ENCODE results near the gene YAF2. TPM values are rescaled to one million over a fixed set of nuclear protein-coding genes. Genes with fewer than 3 reads are reported as not detected.

YAF2 gene
- total and polyA plus RNA-seq, 2 donors (not counting 3 experiments of a cell fraction or from before 2014, with no cell fraction given) = 6.9 to 29.2 TPM

DNA sequence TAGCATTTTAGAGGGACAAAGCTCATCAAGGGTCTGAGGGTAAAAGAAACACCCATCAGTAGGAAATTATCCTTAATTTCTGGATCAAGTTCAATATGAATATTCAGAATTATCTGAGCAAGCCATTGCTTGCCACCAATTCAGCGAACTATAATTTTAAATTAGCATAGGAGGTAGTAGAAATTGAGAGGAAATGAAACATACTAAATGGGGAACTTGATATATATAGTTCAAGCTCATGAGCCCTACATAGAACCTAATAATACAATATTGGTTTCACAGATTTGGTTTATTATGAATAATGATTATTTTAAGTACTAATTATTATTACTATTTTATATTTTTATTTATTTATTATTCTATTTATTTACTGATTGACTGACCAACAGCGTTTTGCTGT, 51.3 kb downstream of the YAF2 start:
- ChIA-PET POLR2A (no interaction called here), CTCF (no interaction called here)
- H3K27ac ChIP-seq (ENCODE audit: insufficient read depth, low read depth, low read length) = no peak overlapping the region
- no peak overlapping the region for H3K9ac ChIP-seq (replicated peaks; ENCODE audit: extremely low read depth, insufficient read depth, low read length)
- H3K9me3 ChIP-seq (replicated peaks; ENCODE audit: control insufficient read depth, insufficient read depth, low read length) = no peaks in the 10 kb centered on the region
- H4K20me1 ChIP-seq (replicated peaks; ENCODE audit: control insufficient read depth, extremely low read depth, insufficient read depth, low read length) = no peaks in the 10 kb centered on the region
- no peaks in the 10 kb centered on the region for H3K9me1 ChIP-seq (replicated peaks; ENCODE audit: control insufficient read depth, extremely low read depth, insufficient read depth, low read length)
- intact Hi-C loops (cut with micrococcal nuclease) (no loop called here), dilution Hi-C loops (cut with MboI; ENCODE audit: extremely low pct_ligation_motif_present, low sequenced_read_pairs) (no loop called here)
- H3K4me1 ChIP-seq (ENCODE audit: control insufficient read depth, extremely low read depth, insufficient read depth, low read length) = no peaks in the 10 kb centered on the region
- peaks cover 0 to 4% of the 10 kb centered on the region in 2 experiments for H3K36me3 ChIP-seq (ENCODE audit: control insufficient read depth in 2 of 2, extremely low read depth in 1 of 2, insufficient read depth in 2 of 2, low read length in 2 of 2)
- H2AFZ ChIP-seq (ENCODE audit: low read depth, low read length) = no peak overlapping the region
- no TSS peak for BruUV-seq (replicated peaks)
- DNase-seq (ENCODE audit: low read depth, low spot score) (no peak), FAIRE-seq (no peak)
- no peak overlapping the region for H3K4me2 ChIP-seq (ENCODE audit: insufficient read depth, low read length)
- no peak for TF ChIP-seq EZH2 (IDR thresholded peaks at IDR 0.05; ENCODE audit: borderline replicate concordance, low read depth, low read length, severe bottlenecking)
- TF ChIP-seq, protein P1, sequence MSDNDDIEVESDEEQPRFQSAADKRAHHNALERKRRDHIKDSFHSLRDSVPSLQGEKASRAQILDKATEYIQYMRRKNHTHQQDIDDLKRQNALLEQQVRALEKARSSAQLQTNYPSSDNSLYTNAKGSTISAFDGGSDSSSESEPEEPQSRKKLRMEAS (IDR thresholded peaks at IDR 0.05; ENCODE audit: insufficient read depth, insufficient read length) = no peak
- TF ChIP-seq MYC (IDR thresholded peaks at IDR 0.05; ENCODE audit: low read depth, low read length) = no peak
- TF ChIP-seq FOS (IDR thresholded peaks at IDR 0.05; ENCODE audit: borderline replicate concordance, insufficient read depth, low read length) = no peak
- TF ChIP-seq, protein P2, sequence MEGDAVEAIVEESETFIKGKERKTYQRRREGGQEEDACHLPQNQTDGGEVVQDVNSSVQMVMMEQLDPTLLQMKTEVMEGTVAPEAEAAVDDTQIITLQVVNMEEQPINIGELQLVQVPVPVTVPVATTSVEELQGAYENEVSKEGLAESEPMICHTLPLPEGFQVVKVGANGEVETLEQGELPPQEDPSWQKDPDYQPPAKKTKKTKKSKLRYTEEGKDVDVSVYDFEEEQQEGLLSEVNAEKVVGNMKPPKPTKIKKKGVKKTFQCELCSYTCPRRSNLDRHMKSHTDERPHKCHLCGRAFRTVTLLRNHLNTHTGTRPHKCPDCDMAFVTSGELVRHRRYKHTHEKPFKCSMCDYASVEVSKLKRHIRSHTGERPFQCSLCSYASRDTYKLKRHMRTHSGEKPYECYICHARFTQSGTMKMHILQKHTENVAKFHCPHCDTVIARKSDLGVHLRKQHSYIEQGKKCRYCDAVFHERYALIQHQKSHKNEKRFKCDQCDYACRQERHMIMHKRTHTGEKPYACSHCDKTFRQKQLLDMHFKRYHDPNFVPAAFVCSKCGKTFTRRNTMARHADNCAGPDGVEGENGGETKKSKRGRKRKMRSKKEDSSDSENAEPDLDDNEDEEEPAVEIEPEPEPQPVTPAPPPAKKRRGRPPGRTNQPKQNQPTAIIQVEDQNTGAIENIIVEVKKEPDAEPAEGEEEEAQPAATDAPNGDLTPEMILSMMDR (IDR thresholded peaks at IDR 0.05; ENCODE audit: extremely low read depth in 1 of 2, insufficient read depth in 1 of 2, low read depth in 1 of 2, low read length in 2 of 2) = no peak
- no peak for TF ChIP-seq POLR2AphosphoS5 (IDR thresholded peaks at IDR 0.05; ENCODE audit: insufficient read depth, low read depth, low read length)
- TF ChIP-seq GATA2 (IDR thresholded peaks at IDR 0.05; ENCODE audit: insufficient read depth, insufficient read length, low read depth, low read length) = no peak
- H3K4me3 ChIP-seq (replicated peaks in 1 of 3; ENCODE audit: insufficient read depth in 1 of 3, low read depth in 1 of 3, low read length in 3 of 3) = no peak overlapping the region
- no peaks in the 10 kb centered on the region for H3K79me2 ChIP-seq (ENCODE audit: control insufficient read depth, insufficient read depth, low read length)
- H3K27me3 ChIP-seq (ENCODE audit: control insufficient read depth in 2 of 2, insufficient read depth in 2 of 2, low read length in 2 of 2) = no peaks in the 10 kb centered on the region
